PC-9 (cell line): Measurements from ENCODE around the gene DNMT3A.

Source experiments
- CTCF ChIP-seq: fragments of 200-600 bp; sonication (generic); conservative IDR thresholded peaks from 2 replicates; pipeline ENCODE4 v1.6.1; 2017; ENCODE audit warnings: mixed run types, antibody characterized with exemption, mild to moderate bottlenecking, moderate library complexity
- EZH2 ChIP-seq: fragments of 200-600 bp; sonication (generic); IDR thresholded peaks from 2 replicates; pipeline ENCODE4 v1.8.0; 2017; ENCODE audit warnings: antibody characterized with exemption, low read depth

DNA sequence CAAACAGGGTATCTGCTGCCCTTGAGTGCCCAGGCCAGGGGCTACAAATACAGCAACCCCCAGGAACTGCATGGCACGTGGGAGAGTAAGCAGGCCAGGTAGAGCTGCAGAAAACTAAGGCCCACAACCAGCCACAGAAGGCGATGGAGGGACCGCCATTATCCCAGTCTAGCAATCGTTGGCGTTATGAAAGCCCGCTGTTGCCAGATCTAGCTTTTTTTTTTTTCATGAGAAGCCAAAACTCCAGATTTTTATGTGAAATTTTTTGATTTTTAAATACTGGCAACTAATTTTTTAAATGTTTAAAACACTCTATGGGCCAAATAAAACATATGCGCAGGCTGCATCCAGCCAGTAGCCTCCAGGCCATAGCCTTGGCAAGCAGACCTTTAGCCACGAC lies 59.8 kb downstream of the DNMT3A start:
- TF ChIP-seq CTCF = no peak
- no peak for TF ChIP-seq EZH2
